ENCODE data around the gene DYNLL2.

DYNLL2 gene

DNA sequence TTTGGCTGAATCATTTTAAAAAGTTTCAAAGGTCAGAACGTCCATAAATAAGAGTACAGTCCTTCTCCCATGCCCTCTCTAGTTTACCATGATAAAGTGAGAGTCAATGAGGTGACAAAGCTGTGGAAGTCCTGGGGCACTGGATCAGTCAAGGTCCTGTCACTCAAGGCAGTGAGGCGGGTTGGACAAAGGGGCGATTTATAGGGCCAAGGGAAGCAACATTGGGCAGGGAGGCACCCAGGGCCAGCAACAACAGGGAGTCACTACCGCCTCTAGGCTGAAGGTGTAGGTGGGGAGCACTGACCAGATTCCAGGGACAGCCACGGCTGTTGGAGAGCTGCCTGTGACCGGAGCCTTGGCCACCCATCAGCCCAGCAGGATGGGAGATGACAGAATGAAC lies 28.6 kb upstream of the DYNLL2 start:
- TF ChIP-seq POLR2AphosphoS5 (IDR thresholded peaks at IDR 0.05; ENCODE audit: low read depth, low read length) (no peak), FOXP2 (optimal IDR thresholded peaks at IDR 0.05; ENCODE audit: borderline replicate concordance, extremely low read depth, extremely low read length, insufficient read depth) (no peak), SIN3A (IDR thresholded peaks at IDR 0.05; ENCODE audit: borderline replicate concordance, insufficient read depth, low read length) (no peak), TAF1 (IDR thresholded peaks at IDR 0.05; ENCODE audit: borderline replicate concordance, insufficient read depth, low read length) (no peak)
- TF ChIP-seq, protein P1, sequence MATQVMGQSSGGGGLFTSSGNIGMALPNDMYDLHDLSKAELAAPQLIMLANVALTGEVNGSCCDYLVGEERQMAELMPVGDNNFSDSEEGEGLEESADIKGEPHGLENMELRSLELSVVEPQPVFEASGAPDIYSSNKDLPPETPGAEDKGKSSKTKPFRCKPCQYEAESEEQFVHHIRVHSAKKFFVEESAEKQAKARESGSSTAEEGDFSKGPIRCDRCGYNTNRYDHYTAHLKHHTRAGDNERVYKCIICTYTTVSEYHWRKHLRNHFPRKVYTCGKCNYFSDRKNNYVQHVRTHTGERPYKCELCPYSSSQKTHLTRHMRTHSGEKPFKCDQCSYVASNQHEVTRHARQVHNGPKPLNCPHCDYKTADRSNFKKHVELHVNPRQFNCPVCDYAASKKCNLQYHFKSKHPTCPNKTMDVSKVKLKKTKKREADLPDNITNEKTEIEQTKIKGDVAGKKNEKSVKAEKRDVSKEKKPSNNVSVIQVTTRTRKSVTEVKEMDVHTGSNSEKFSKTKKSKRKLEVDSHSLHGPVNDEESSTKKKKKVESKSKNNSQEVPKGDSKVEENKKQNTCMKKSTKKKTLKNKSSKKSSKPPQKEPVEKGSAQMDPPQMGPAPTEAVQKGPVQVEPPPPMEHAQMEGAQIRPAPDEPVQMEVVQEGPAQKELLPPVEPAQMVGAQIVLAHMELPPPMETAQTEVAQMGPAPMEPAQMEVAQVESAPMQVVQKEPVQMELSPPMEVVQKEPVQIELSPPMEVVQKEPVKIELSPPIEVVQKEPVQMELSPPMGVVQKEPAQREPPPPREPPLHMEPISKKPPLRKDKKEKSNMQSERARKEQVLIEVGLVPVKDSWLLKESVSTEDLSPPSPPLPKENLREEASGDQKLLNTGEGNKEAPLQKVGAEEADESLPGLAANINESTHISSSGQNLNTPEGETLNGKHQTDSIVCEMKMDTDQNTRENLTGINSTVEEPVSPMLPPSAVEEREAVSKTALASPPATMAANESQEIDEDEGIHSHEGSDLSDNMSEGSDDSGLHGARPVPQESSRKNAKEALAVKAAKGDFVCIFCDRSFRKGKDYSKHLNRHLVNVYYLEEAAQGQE (IDR thresholded peaks at IDR 0.05; ENCODE audit: insufficient read depth in 1 of 2, low read depth in 2 of 2, low read length in 2 of 2): no peak

DNA sequence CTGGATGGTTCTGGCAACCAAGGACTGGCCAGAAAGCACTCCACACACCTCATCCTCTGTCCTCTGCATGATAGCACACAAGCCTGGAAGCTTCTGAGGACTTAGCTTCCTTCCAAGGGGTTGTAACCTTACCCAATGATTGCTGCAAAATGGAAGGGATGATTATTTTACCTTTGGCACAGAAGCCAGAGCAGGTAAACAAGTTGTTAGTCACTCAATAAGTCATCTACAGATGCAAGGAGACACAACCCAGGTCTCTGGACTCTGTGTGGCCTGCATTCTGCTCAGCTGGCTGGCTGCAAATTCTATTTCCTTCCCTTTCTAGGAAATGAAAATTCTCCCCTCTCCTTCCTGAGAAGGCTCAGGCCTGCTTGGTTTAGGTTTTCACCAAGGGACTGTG lies 26.7 kb upstream of the DYNLL2 start:
- TF ChIP-seq FOXP2 (optimal IDR thresholded peaks at IDR 0.05; ENCODE audit: borderline replicate concordance, extremely low read depth, extremely low read length, insufficient read depth) (no peak), SIN3A (IDR thresholded peaks at IDR 0.05; ENCODE audit: borderline replicate concordance, insufficient read depth, low read length) (no peak), POLR2AphosphoS5 (IDR thresholded peaks at IDR 0.05; ENCODE audit: low read depth, low read length) (no peak), TAF1 (IDR thresholded peaks at IDR 0.05; ENCODE audit: borderline replicate concordance, insufficient read depth, low read length) (no peak)
- TF ChIP-seq, protein P1 (IDR thresholded peaks at IDR 0.05; ENCODE audit: insufficient read depth in 1 of 2, low read depth in 2 of 2, low read length in 2 of 2): no peak

DNA sequence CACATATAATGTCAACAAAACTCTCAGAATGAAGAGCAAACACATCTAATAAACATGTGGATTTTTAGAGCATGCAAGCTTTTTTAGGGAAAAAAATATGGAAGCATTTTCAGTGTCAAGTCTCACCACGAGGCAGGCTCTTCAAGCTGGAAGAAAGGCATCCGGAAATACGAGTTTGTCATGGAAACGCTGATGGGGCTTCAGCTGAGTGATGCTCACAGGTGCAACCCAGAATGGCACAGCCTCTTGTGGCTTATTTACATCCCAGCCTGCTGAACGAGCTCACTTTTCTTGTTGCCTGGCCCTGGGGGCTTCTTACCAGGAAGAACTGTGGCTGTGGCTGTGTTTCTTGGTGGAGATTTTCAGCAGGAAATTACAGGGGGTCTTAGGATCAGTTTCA lies 24.1 kb upstream of the DYNLL2 start:
- TF ChIP-seq, protein P1 (IDR thresholded peaks at IDR 0.05; ENCODE audit: insufficient read depth in 1 of 2, low read depth in 2 of 2, low read length in 2 of 2): no peak
- TF ChIP-seq POLR2AphosphoS5 (IDR thresholded peaks at IDR 0.05; ENCODE audit: low read depth, low read length) (no peak), SIN3A (IDR thresholded peaks at IDR 0.05; ENCODE audit: borderline replicate concordance, insufficient read depth, low read length) (no peak), TAF1 (IDR thresholded peaks at IDR 0.05; ENCODE audit: borderline replicate concordance, insufficient read depth, low read length) (no peak), FOXP2 (optimal IDR thresholded peaks at IDR 0.05; ENCODE audit: borderline replicate concordance, extremely low read depth, extremely low read length, insufficient read depth) (no peak)

DNA sequence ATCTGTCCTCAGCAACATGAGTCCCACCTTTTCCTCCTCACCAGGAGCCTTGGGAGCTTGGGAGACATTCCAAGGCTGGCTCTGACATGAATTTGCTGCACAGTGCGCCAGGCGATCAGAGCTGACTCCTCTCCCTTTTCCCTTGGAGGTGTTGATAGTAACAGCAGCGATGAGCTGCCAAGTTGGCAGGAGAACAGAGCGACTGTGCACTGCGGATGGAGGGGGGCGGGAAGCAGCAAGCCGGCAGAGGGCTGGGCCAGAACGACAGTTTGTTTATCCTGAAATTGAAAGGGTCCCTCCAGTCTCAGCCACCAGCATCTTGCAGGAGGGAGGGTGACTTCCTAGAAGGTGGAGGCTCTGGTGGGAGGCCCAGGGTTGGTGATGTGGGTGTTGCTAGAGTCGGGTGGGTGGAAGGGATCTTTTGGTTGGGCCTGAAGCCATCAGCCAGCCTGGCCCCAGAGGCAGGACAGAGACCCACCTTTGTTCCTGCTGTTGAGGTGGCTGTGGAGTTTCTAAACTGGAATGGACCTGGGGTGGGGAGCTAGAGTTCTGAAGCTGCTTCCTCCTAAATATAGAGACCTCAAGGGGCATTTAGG lies 22.5 kb upstream of the DYNLL2 start:
- TF ChIP-seq, protein P1 (IDR thresholded peaks at IDR 0.05; ENCODE audit: insufficient read depth in 1 of 2, low read depth in 2 of 2, low read length in 2 of 2): no peak; a peak in 1 of 4 replicates
- no peak for TF ChIP-seq SIN3A (IDR thresholded peaks at IDR 0.05; ENCODE audit: borderline replicate concordance, insufficient read depth, low read length)
- TF ChIP-seq FOXP2 (optimal IDR thresholded peaks at IDR 0.05; ENCODE audit: borderline replicate concordance, extremely low read depth, extremely low read length, insufficient read depth): peak; percentile 31

DNA sequence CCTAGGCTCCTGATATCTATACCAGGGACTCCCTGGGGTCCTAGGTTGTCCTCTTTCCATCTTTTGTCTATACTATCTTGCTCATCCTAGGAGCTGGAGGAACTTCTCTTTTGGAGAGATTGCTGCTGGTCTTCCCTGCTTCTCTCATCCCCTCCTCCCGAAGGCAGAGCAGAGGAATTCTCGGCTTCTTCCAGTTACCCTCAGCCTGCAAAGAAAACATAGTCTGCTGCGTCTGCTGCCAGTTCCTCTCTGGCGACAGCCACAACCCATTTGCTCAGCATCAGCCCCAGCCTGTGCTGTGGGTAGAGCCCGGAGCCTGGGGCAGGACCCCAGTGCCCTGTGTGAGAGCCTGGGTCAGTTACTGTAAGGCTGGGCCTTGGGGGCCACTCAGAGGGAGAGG lies 21.5 kb upstream of the DYNLL2 start:
- TF ChIP-seq POLR2AphosphoS5 (IDR thresholded peaks at IDR 0.05; ENCODE audit: low read depth, low read length) (no peak), FOXP2 (optimal IDR thresholded peaks at IDR 0.05; ENCODE audit: borderline replicate concordance, extremely low read depth, extremely low read length, insufficient read depth) (no peak), TAF1 (IDR thresholded peaks at IDR 0.05; ENCODE audit: borderline replicate concordance, insufficient read depth, low read length) (no peak), SIN3A (IDR thresholded peaks at IDR 0.05; ENCODE audit: borderline replicate concordance, insufficient read depth, low read length) (no peak)
- TF ChIP-seq, protein P1 (IDR thresholded peaks at IDR 0.05; ENCODE audit: insufficient read depth in 1 of 2, low read depth in 2 of 2, low read length in 2 of 2): no peak
